GM21529 (cell line): ENCODE results near the gene SLFN14.
"Not testable (repeated sequence)": the region's sequence is repeated elsewhere in the genome, so short reads cannot be mapped to it uniquely, and the experiment has no call there.

Experiments
- ATAC-seq: cut with Tn5 transposase; IDR thresholded peaks from one replicate; pipeline ENCODE4 v1.9.1; 2021; ENCODE audit not compliant: unreplicated experiment

The SLFN14 gene

GRCh38 chr17:35559495-35560210, 966 bp downstream of the SLFN14 start:
- ATAC-seq, result no peak

DNA sequence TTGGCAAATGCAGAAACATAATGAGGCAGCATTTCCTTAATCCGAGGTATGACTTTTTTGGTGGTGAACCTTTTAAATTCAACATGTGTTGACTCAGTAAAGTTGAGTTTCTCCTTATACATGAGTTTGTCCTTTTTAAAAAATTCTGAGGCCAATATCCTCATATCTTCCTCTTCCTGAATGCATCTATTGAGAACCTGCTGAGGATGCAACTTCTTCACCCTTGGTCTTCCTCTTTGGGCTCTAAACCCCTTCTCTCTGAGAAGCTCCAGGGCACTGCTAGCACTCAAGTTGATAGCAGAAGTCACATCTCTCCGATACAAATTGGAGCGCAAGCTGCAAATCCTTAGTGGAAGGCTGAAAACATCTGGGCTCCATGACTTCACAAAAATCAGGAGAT, 3.3 kb downstream of the SLFN14 start:
- no peak for ATAC-seq

DNA sequence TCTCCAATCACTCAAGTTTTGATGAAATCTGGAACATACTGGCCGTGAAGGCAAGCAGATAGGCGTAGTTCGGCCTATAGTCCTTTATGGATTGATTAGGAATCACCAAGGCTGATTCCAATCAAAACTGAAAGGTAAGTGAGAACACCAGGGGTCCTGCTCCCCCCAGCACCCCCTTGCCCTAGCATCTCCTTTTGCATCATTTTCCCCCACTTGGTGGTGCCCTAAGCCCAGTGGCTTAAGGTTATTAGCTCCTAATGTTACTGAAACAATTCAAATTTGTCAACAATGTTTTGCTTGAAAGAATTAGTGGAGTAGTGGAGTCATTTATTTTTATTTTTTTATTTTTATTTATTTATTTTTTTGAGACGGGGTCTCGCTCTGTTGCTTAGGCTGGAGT, 4.9 kb downstream of the SLFN14 start:
- no peak for ATAC-seq

- no peak for ATAC-seq
These were observed 6.0 kb downstream of the SLFN14 start for GRCh38 chr17:35554668-35555067.

DNA sequence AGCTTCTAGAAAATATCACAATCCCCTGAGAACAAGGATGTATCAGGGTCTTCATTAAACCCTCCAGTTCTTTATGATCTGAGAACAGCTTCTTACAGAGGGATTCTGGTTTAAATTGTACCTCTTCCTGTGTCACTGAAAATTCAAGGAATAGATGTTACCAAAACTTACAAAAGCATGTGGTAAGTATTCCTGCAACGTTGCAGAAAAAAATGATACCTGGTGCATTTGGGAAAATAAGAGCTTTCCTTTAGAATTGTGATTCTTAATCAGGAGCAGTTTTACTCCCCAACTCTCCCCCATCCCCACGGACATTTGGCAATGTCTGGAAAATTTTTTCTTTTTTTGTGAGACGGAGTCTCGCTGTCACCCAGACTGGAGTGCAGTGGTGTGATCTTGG, 7.3 kb downstream of the SLFN14 start:
- ATAC-seq, result no peak

DNA sequence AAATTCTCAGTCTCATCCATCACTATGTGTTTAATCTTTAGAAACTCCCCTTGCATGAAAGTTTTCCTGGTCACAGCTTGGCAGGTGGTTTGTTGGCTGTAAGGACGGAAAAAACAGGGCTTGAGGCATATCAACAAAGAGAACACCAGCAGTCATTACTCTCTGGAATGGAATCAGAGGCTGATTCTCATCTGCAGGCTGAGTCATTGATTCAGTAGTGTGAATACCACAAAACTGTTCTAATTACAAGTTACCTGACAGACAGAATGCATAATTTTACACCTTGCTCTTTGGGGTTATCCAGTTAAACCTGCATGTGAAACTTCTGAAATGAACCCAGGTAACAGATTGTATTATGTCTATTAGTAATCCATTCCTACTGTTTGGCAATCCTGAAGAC, 11.6 kb downstream of the SLFN14 start:
- no peak for ATAC-seq

DNA sequence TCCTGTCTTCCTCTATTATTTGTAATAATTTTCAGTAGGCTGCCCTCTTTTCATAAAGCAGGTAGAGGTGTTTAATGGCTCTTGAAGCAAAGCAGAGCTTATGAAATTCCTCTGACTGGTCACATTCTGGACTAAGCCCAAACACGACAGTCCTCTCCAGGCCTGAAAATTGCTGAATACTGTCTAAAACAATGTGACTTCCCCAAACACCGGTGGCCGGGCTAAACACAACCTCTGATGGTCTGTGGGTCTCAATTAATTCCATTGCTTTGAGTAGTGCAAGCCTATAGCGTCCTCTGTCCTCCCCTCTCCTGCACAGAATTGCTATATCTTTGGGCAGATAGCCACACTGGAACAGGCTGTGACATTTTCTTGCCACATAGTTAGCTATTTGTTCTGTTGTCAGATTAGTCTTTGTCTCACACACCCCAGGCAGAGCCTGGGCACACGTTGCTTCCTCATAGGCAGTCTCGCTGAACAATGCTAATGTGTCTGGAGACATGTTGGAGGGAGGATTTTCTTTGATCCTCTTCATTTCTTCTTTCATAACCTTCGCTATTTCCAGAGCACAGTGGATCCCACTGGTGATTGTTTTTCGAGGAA, 12.3 kb downstream of the SLFN14 start:
- ATAC-seq, result no peak

DNA sequence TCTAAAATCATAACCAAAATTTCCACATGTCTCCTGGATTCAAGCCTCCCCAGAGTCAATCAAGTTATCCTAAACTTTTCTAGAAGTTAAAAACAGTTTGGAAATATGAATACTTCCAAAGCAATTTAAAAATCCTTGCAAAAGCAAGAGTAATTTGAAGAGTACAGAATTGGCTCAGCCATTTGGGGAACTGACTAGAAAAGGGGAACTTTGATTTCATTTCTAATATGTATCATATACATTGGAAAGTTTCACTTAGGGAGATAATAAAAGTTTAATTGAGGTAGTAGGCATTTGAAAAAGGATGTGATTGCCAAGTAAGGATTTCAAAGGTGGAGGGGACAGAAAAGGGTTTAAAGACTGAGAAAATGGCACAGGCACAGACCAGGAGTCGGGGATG, 14.1 kb downstream of the SLFN14 start:
- ATAC-seq, result no peak

GRCh38 chr17:35545150-35545549, 15.5 kb downstream of the SLFN14 start:
- no peak for ATAC-seq

DNA sequence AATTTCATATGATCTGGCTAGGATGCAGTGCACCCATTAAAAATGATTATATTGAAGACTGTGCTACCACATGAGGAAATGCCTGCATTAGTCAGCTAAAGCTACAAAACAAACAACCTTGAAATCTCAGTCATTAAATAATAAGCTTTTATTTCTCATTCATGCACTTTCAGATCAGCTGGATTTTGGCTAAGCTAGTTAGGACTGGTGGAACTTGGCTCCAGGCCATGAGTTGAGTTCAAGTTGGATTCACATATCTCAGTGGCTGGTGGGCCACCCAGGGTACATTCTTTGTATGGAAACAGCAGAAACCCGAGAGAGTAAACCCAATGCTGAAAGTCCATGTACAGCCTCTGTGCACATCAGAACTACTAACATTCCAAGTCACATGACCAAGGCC, 16.8 kb downstream of the SLFN14 start:
- no peak for ATAC-seq

GRCh38 chr17:35542990-35543389, 17.6 kb downstream of the SLFN14 start:
- no peak for ATAC-seq

- no peak for ATAC-seq
These were observed 19.2 kb downstream of the SLFN14 start for GRCh38 chr17:35541434-35541833.

GRCh38 chr17:35540589-35541404, 19.8 kb downstream of the SLFN14 start:
- no peak for ATAC-seq

- ATAC-seq, result no peak
These were observed 21.0 kb downstream of the SLFN14 start for GRCh38 chr17:35539659-35540026.

- no peak for ATAC-seq
These were observed 22.9 kb downstream of the SLFN14 start, which contains the start of gene SLFN12L for GRCh38 chr17:35537601-35538141. SLFN12L (minus strand) TSS chr17:35537678; CDS start chr17:35522364, 15,314 bp downstream.

DNA sequence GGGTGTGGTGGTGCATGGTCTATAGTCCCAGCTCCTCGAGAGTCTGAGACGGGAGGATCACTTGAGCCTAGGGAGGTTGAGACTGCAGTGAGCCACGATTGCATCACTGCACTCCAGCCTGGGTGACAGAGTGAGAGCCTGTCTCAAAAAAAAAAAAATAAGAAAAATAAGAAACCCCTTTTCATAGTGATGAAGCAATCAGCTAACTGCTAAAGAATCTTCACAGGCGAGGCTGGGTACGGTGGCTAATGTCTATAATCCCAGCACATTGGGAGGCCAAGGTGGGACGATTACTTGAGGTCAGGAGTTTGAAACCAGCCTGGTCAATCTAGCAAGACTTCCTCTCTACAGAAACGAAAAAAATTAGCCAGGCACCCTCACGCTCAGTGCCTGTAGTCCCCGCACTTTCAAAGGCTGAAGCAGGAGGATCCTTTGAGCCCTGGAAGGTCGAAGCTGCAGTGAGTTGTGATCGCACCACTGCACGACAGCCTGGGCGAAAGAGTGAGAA, 23.9 kb downstream of the SLFN14 start:
- ATAC-seq, result no peak

- not testable (repeated sequence) for ATAC-seq
These were observed 25.2 kb downstream of the SLFN14 start for GRCh38 chr17:35535406-35535805.

DNA sequence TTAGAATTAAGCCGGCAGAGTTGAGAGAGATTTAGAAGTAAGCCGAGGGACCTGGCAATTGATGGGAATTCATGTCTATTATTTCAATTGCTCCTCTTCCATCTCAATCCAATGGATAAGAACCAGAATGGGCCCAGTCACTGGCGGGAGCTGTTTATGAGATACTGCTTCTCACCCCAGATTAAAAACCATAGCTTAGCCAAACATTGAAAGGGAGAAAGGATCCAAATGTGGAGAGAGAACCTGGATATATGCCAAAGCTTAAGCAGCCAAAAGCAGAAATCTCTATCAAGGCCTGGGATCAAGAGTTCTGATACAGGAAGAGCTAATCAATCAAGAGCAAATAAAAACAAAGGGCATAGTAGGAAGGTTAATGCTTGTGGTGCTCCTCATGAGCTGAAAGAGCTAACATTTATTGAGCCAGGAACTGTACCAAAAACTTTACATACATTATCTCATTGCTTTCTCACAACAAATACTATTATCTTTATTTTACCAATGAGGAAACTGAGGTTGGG, 26.0 kb downstream of the SLFN14 start:
- no peak for ATAC-seq

- ATAC-seq, result no peak
These were observed 29.5 kb downstream of the SLFN14 start for GRCh38 chr17:35531160-35531559.

- no peak for ATAC-seq
These were observed 30.8 kb downstream of the SLFN14 start for GRCh38 chr17:35529866-35530265.

- ATAC-seq, result not testable (repeated sequence)
These were observed 31.3 kb downstream of the SLFN14 start for GRCh38 chr17:35529326-35529725.
